HepG2 (cell line): ENCODE data around the gene AP5Z1. TPM values are rescaled to one million over a fixed set of nuclear protein-coding genes. Genes with fewer than 3 reads are reported as not detected.

Experiments
- GPN1 ChIP-seq: sonication (generic); formaldehyde crosslinking; IDR thresholded peaks from 2 replicates; pipeline ENCODE4 v1.5.1; 2020; ENCODE audit warnings: missing genetic modification reagents, borderline replicate concordance
- HCFC1 ChIP-seq: fragments of 150-350 bp; IDR thresholded peaks from 2 replicates; pipeline ENCODE4 v1.6.1; 2014; ENCODE audit warnings: low read depth, low read length
- IRX3 ChIP-seq: sonication (generic); formaldehyde crosslinking; IDR thresholded peaks from 2 replicates; pipeline ENCODE4 v1.8.1; 2023; ENCODE audit warnings: mild to moderate bottlenecking, low read depth, missing genetic modification reagents, borderline replicate concordance
- KLF9 ChIP-seq: IDR thresholded peaks from 2 replicates; pipeline ENCODE4 v1.6.1; 2016; ENCODE audit warnings: low read depth
- NFKBIZ ChIP-seq: IDR thresholded peaks from 2 replicates; pipeline ENCODE4 v1.6.1; 2018; ENCODE audit warnings: missing genetic modification reagents, missing compliant biosample characterization
- NONO ChIP-seq, 2 experiments: fragments of 450-650 bp in 1 of 2; sonication (generic) in 1 of 2; formaldehyde crosslinking in 1 of 2; IDR thresholded peaks in 1 of 2; conservative IDR thresholded peaks in 1 of 2; 2 replicates each; pipeline versions ENCODE4 v1.6.1 to v1.8.0; 2017 to 2022; ENCODE audit warnings: mild to moderate bottlenecking in 1 of 2, missing genetic modification reagents in 1 of 2, moderate library complexity in 1 of 2
- SMAD1 ChIP-seq: sonication (generic); formaldehyde crosslinking; IDR thresholded peaks from 2 replicates; pipeline ENCODE4 v1.4.0; 2020; ENCODE audit warnings: missing genetic modification reagents, low read depth, mild to moderate bottlenecking, borderline replicate concordance
- TARDBP ChIP-seq: sonication (generic); formaldehyde crosslinking; IDR thresholded peaks from 2 replicates; pipeline ENCODE4 v1.8.0; 2022; ENCODE audit warnings: mild to moderate bottlenecking, missing genetic modification reagents
- TBL1XR1 ChIP-seq: fragments of 150-350 bp; IDR thresholded peaks from 2 replicates; pipeline ENCODE4 v1.6.1; 2014; ENCODE audit warnings: borderline replicate concordance, low read length; ENCODE audit not compliant: partially characterized antibody
- THYN1 ChIP-seq: sonication (generic); formaldehyde crosslinking; IDR thresholded peaks from 2 replicates; pipeline ENCODE4 v1.8.1; 2023; ENCODE audit warnings: low read depth, mild to moderate bottlenecking, moderate library complexity, missing genetic modification reagents, borderline replicate concordance
- ZBTB10 ChIP-seq: sonication (generic); formaldehyde crosslinking; IDR thresholded peaks from 2 replicates; pipeline ENCODE4 v1.4.0; 2020; ENCODE audit warnings: missing genetic modification reagents, borderline replicate concordance
- ZFP36L1 ChIP-seq: sonication (generic); formaldehyde crosslinking; IDR thresholded peaks from 2 replicates; pipeline ENCODE4 v1.8.0; 2022; ENCODE audit warnings: mild to moderate bottlenecking, missing genetic modification reagents, moderate library complexity
- ZFP36L2 ChIP-seq: sonication (generic); formaldehyde crosslinking; IDR thresholded peaks from 2 replicates; pipeline ENCODE4 v1.4.0; 2020; ENCODE audit warnings: missing genetic modification reagents
- ZNF20 ChIP-seq: sonication (generic); formaldehyde crosslinking; IDR thresholded peaks from 2 replicates; pipeline ENCODE4 v1.4.0; 2020; ENCODE audit warnings: mild to moderate bottlenecking, moderate library complexity, missing genetic modification reagents
- ZNF367 ChIP-seq: sonication (generic); formaldehyde crosslinking; IDR thresholded peaks from 2 replicates; pipeline ENCODE4 v1.4.0; 2020; ENCODE audit warnings: missing genetic modification reagents, borderline replicate concordance
- ZNF510 ChIP-seq: sonication (generic); formaldehyde crosslinking; IDR thresholded peaks from 2 replicates; pipeline ENCODE4 v1.4.0; 2020; ENCODE audit warnings: low read depth, mild to moderate bottlenecking, missing genetic modification reagents
- ZNF558 ChIP-seq: sonication (generic); formaldehyde crosslinking; IDR thresholded peaks from 2 replicates; pipeline ENCODE4 v1.9.0; 2022; ENCODE audit warnings: mild to moderate bottlenecking, missing genetic modification reagents, borderline replicate concordance
- ZNF674 ChIP-seq: sonication (generic); formaldehyde crosslinking; IDR thresholded peaks from 2 replicates; pipeline ENCODE4 v1.5.0; 2020; ENCODE audit warnings: low read depth, mild to moderate bottlenecking, missing genetic modification reagents
- ZNF704 ChIP-seq: sonication (generic); formaldehyde crosslinking; IDR thresholded peaks from 2 replicates; pipeline ENCODE4 v1.8.1; 2023; ENCODE audit warnings: mild to moderate bottlenecking, inconsistent platforms, moderate library complexity, missing genetic modification reagents, borderline replicate concordance
- ZNF710 ChIP-seq: sonication (generic); formaldehyde crosslinking; IDR thresholded peaks from 2 replicates; pipeline ENCODE4 v1.5.0; 2020; ENCODE audit warnings: mild to moderate bottlenecking, missing genetic modification reagents, borderline replicate concordance
- ZNF768 ChIP-seq: sonication (generic); formaldehyde crosslinking; IDR thresholded peaks from 2 replicates; pipeline ENCODE4 v1.4.0; 2020; ENCODE audit warnings: missing genetic modification reagents
- polyA plus RNA-seq, 8 experiments: library from polyadenylated mRNA; depleted of rRNA in 3 of 8; stranded (reverse) in 7 of 8; unstranded in 1 of 8; fragments of >200 nt; fragmentation: Illumina TruSeq in 4 of 8; extraction: Trizol in 4 of 8; gene quantifications; 2 replicates each; pipeline versions ENCODE4 v1.2.1 to v1.2.3, GENCODE V29; 2011 to 2016; ENCODE audit warnings: low read depth in 4 of 8, missing spikeins in 1 of 8, mixed read lengths in 1 of 8; ENCODE audit not compliant: insufficient read depth in 1 of 8
- total RNA-seq, 5 experiments: library from RNA; depleted of rRNA; stranded (reverse); fragments of >200 nt; fragmentation: Illumina TruSeq; extraction: Trizol; gene quantifications; 2 replicates each; pipeline ENCODE4 v1.2.3, GENCODE V29; 2016; ENCODE audit warnings: low read depth in 1 of 5
- TF ChIP-seq, protein P1 (sequence below): sonication (generic); formaldehyde crosslinking; IDR thresholded peaks from 2 replicates; pipeline ENCODE4 v1.4.0; 2020; ENCODE audit warnings: low read depth, mild to moderate bottlenecking, missing genetic modification reagents

AP5Z1 gene
- total and polyA plus RNA-seq, 2 of the 13 experiments (the other 11 are each of a cell fraction or from before 2014, with no cell fraction given), result 9.3 to 15.1 TPM

- TF ChIP-seq ZNF710 (peak; percentile 81; the same call in 1 of the 2 replicates), NONO (IDR thresholded peaks at IDR 0.05) (no peak), NONO (CRISPR knock-in tag; conservative IDR thresholded peaks at IDR 0.05) (peak; percentile 89), ZNF768 (no peak), ZBTB10 (CRISPR knock-in tag) (peak; percentile 53; the same call in 1 of the 2 replicates), SMAD1 (CRISPR knock-in tag) (no peak), NFKBIZ (no peak; the same call in 1 of the 2 replicates), KLF9 (CRISPR knock-in tag) (peak; percentile 24; the same call in 1 of the 2 replicates), GPN1 (CRISPR knock-in tag) (no peak), TBL1XR1 (peak; percentile 79), ZFP36L2 (CRISPR knock-in tag) (no peak), ZFP36L1 (CRISPR knock-in tag) (no peak), ZNF558 (CRISPR knock-in tag) (no peak), HCFC1 (peak; percentile 61; the same call in 1 of the 2 replicates), ZNF510 (CRISPR knock-in tag) (0 out of 2 replicates have a peak, but pooled peaks have one; percentile 46), IRX3 (CRISPR knock-in tag) (no peak), ZNF704 (CRISPR knock-in tag) (0 out of 2 replicates have a peak, but pooled peaks have one; percentile 8), THYN1 (CRISPR knock-in tag) (no peak), ZNF367 (CRISPR knock-in tag) (no peak), TARDBP (CRISPR knock-in tag) (peak; percentile 73), ZNF20 (CRISPR knock-in tag) (no peak), ZNF674 (CRISPR knock-in tag) (no peak)
- TF ChIP-seq, protein P1, sequence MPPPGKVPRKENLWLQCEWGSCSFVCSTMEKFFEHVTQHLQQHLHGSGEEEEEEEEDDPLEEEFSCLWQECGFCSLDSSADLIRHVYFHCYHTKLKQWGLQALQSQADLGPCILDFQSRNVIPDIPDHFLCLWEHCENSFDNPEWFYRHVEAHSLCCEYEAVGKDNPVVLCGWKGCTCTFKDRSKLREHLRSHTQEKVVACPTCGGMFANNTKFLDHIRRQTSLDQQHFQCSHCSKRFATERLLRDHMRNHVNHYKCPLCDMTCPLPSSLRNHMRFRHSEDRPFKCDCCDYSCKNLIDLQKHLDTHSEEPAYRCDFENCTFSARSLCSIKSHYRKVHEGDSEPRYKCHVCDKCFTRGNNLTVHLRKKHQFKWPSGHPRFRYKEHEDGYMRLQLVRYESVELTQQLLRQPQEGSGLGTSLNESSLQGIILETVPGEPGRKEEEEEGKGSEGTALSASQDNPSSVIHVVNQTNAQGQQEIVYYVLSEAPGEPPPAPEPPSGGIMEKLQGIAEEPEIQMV (CRISPR knock-in tag), result 0 out of 2 replicates have a peak, but pooled peaks have one; percentile 17
Observed at GRCh38 chr7:4775250-4775847, at the start of gene AP5Z1 (continued).
